GM19351 (cell line): ENCODE data around the gene OTUD3.
A peak's percentile ranks its signal among the peaks of the same experiment; 100 is the strongest.
"Not testable (repeated sequence)": the region's sequence is repeated elsewhere in the genome, so short reads cannot be mapped to it uniquely, and the experiment has no call there.

Source experiments
- ATAC-seq: cut with Tn5 transposase; IDR thresholded peaks from one replicate; pipeline ENCODE4 v1.9.1; 2021; ENCODE audit warnings: mild to moderate bottlenecking, moderate library complexity; ENCODE audit not compliant: unreplicated experiment

The OTUD3 gene

GRCh38 chr1:19882111-19883071 is at the start of gene OTUD3:
Gene OTUD3 (plus strand): TSS chr1:19882395. CDS start chr1:19882514, 119 bp downstream.
- peak; percentile 90 for ATAC-seq

GRCh38 chr1:19835578-19835977 is 46.6 kb upstream of the OTUD3 start:
- ATAC-seq, result no peak

- no peak for ATAC-seq
These were observed 44.3 kb upstream of the OTUD3 start for GRCh38 chr1:19837866-19838265.

GRCh38 chr1:19840228-19840627 is 42.0 kb upstream of the OTUD3 start:
- ATAC-seq, result no peak

GRCh38 chr1:19844731-19845495 is 37.3 kb upstream of the OTUD3 start:
- ATAC-seq, result no peak

- ATAC-seq, result no peak
These were observed 36.6 kb upstream of the OTUD3 start for GRCh38 chr1:19845555-19845954.

GRCh38 chr1:19846338-19846737 is 35.9 kb upstream of the OTUD3 start:
- ATAC-seq, result no peak

- not testable (repeated sequence) for ATAC-seq
These were observed 34.9 kb upstream of the OTUD3 start for GRCh38 chr1:19847334-19847733.

GRCh38 chr1:19849307-19849706 is 32.9 kb upstream of the OTUD3 start:
- ATAC-seq, result not testable (repeated sequence)

- ATAC-seq, result no peak
These were observed 32.0 kb upstream of the OTUD3 start for GRCh38 chr1:19850214-19850613.

GRCh38 chr1:19852036-19852435 is 30.2 kb upstream of the OTUD3 start:
- ATAC-seq, result no peak

GRCh38 chr1:19854866-19855265 is 27.3 kb upstream of the OTUD3 start:
- no peak for ATAC-seq

- ATAC-seq, result no peak
These were observed 23.3 kb upstream of the OTUD3 start for GRCh38 chr1:19858893-19859292.

- no peak for ATAC-seq
These were observed 22.3 kb upstream of the OTUD3 start for GRCh38 chr1:19859876-19860275.

- no peak for ATAC-seq
These were observed 21.8 kb upstream of the OTUD3 start for GRCh38 chr1:19860418-19860817.

- no peak for ATAC-seq
These were observed 21.2 kb upstream of the OTUD3 start for GRCh38 chr1:19861034-19861433.

GRCh38 chr1:19861842-19862530 is 20.2 kb upstream of the OTUD3 start:
- no peak for ATAC-seq

- no peak for ATAC-seq
These were observed 19.3 kb upstream of the OTUD3 start for GRCh38 chr1:19862944-19863343.

- no peak for ATAC-seq
These were observed 17.5 kb upstream of the OTUD3 start for GRCh38 chr1:19864570-19865160.

GRCh38 chr1:19866029-19866428 is 16.2 kb upstream of the OTUD3 start:
- ATAC-seq, result no peak

GRCh38 chr1:19866758-19867157 is 15.4 kb upstream of the OTUD3 start:
- ATAC-seq, result no peak
